ENCODE measurements around the gene FCGBP. TPM values are rescaled to one million over a fixed set of nuclear protein-coding genes. Genes with fewer than 3 reads are reported as not detected.
"Not testable (repeated sequence)": the region's sequence is repeated elsewhere in the genome, so short reads cannot be mapped to it uniquely, and the experiment has no call there.

FCGBP gene
- total RNA-seq, 1 experiment from 2014 or later = 0.64 TPM

DNA sequence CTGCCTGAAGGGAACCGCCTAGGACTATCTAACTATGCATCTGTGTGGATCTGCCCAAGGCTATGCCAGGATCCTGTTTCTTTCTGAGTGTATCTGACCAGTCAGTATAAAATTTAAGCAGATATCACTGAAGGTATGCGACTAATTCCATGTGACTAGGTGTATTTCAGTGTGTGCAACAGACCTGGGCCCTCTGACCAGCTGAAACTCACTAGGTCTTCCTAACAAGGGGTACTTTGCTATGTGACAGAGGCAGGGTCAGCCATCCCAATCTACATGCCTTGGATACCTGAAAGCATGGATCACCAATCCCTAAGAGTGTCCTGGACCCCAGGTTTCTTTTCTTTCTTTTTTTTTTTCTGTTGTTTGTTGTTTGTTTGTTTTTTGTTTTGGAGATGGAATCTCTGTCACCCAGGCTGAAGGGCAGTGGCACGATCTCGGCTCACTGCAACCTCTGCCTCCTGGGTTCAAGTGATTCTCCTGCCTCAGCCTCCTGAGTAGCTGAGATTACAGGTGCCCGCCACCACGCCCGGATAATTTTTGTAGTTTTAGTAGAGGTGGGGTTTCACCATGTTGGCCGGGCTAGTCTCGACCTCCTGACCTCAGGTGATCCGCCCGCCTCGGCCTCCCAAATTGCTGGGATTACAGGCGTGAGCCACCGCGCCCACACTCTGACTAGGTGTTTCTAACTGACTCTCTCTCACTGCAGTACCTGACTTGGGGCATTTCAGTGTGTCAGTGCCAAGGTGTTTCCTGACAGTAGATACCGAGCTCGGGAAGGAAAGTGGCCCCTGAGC lies 43.5 kb downstream of the FCGBP start:
- no peak for DNase-seq (ENCODE audit: low spot score)

DNA sequence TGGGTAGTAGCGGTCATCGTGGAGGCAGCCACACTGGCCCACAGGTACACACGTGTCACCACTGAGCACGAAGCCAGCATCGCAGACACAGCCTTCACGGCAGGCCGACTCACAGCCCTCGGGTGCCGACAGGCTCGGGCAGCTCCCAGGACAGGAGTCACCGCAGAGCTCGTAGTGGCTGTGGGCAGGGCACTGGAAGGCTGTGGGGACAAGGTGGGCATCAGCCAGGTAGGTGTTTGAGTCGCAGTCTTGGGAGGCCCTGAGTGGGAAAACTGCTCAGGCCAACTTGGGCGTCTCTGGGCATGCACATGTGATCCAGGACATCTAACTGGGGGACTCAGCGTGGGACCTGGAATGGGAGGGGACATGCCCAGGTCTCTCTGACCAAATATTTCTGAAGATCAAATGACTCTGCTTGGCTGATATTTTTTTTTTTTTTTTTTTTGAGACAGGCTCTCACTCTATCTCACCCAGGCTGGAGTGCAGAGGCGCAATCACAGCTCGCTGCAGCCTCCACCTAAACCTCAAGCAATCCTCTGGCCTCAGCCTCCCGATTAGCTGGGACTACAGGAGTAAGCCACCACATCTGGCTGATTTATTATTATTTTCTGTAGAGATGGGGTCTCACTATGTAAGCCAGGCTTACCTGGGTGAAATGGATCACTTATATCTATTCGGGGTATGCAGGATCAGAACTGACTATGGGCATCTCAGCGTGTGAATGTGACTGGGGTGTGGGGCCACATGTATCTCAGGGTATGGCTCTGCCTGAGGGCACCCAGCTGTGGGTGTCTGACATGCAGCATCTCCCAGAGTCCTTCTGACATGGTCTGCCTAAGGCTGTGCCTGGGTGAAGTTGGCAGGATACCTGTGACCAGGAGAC lies 44.3 kb downstream of the FCGBP start:
- not testable (repeated sequence) for DNase-seq (ENCODE audit: low spot score)

DNA sequence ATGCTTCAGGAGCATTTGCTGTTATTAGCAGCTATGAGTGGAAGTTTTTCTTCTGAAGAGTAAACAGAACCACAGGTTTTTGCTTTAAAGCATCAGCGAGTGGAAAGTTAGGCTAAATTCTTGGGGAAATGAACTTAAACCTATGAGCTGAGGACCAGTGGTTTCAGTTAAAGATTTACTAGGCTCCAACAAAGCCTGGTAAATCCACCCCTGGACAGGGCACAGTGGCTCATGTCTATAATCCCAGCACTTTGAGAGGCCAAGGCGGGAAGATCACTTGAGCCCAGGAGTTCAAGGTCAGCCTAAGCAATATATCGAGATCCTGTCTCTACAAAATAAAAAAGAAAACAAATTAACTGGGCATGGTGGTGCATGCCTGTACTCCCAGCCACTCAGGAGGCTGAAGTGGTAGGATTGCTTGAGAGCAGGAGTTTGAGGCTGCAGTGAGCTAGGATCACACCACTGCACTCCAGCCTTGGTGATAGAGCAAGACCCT lies 46.9 kb downstream of the FCGBP start:
- not testable (repeated sequence) for DNase-seq (ENCODE audit: low spot score)

DNA sequence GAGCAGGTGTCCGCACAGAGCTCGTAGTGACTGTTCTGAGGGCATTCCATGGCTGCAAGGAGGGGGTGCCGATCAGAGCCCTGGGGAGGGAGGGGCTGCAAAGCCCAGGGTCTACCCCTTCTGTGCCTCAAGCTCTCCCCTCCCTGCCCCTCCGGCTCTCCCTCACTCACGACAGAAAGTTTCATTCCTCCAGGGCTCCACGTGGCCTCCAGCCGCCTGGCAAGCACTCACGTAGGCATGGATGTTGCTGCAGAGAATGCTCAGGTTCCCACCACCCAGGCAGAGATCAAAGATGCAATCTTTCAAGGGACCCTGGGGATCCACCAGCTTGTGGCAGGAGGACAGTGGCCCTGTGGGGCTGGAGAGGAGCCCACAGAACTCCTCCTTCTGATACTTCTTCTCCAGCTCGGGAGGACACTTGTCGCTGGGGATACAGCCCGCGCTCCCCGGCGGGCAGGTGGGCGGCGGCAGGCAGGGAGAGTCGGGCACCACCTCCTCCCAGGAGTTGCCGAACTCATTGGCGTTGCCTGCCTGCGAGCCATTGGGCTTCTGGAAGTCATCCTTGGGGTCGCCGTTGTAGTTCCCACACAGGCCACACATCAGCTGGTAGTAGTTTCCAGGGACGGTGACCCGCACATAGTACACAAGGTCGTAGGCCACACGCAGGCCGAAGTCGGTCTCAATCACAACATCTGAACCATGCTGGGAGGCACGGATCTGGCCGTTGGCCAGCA lies 48.4 kb downstream of the FCGBP start:
- DNase-seq (ENCODE audit: low spot score) = not testable (repeated sequence)

DNA sequence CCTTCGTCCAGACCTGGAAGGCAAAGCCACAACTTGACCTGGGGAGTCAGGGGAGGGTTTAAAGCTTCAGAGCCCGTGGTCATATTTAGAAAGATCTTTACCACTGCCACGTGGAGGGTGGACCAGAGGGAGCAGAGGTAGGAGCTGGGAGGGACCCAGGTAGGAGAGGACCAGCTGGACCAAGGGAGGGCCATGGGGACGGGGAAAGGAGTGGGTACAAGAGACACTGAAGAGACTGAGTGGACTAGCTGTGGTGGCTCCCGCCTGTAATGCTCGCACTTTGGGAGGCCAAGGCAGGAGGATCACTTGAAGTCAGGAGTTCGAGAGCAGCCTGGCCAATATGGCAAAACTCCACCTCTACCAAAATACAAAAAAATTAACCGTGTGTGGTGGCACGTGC lies 49.7 kb downstream of the FCGBP start:
- DNase-seq (ENCODE audit: low spot score) = not testable (repeated sequence)

Other genes with a start within 250 kb of the FCGBP start
- not detected in 2 replicates for gene LGALS14, start 230.2 kb downstream of the FCGBP start, total RNA-seq (2014; rRNA removed; shearing (Covaris generic))
- 0.37 TPM in 1 of 2 replicates, not detected in the other for gene CLC, start 196.6 kb downstream of the FCGBP start, total RNA-seq (2014; rRNA removed; shearing (Covaris generic))
- gene LEUTX, start 155.8 kb downstream of the FCGBP start, total RNA-seq (2014; rRNA removed; shearing (Covaris generic)) = not detected in 2 replicates
- gene DYRK1B, start 100.5 kb downstream of the FCGBP start, total RNA-seq (2014; rRNA removed; shearing (Covaris generic)) = 4.2 and 4.3 TPM in 2 replicates
- gene FBL, start 88.3 kb downstream of the FCGBP start, total RNA-seq (2014; rRNA removed; shearing (Covaris generic)) = 256 and 309 TPM in 2 replicates
- gene PSMC4, start 36.5 kb upstream of the FCGBP start, total RNA-seq (2014; rRNA removed; shearing (Covaris generic)) = 263 and 299 TPM in 2 replicates
- gene ZNF546, start 62.4 kb upstream of the FCGBP start, total RNA-seq (2014; rRNA removed; shearing (Covaris generic)) = 4.2 and 5.5 TPM in 2 replicates
- gene ZNF780B, start 121.6 kb upstream of the FCGBP start, total RNA-seq (2014; rRNA removed; shearing (Covaris generic)) = 5.9 and 9.8 TPM in 2 replicates
- 9.2 and 17.1 TPM in 2 replicates for gene ZNF780A, start 156.3 kb upstream of the FCGBP start, total RNA-seq (2014; rRNA removed; shearing (Covaris generic))